GM18507 (cell line): Measurements from ENCODE around the gene CBX3.
A peak's percentile ranks its signal among the peaks of the same experiment; 100 is the strongest.

Experiments used
- DNase-seq: peaks from one replicate; pipeline ENCODE4 v3.0.0; 2011; ENCODE audit warnings: low read depth; ENCODE audit not compliant: insufficient read length; ENCODE audit errors: extremely low spot score
- FAIRE-seq: peaks from 2 replicates; lab custom pipeline; 2011; peaks lifted over from hg19 to GRCh38; lab: Jason Lieb, UNC

Gene CBX3

DNA sequence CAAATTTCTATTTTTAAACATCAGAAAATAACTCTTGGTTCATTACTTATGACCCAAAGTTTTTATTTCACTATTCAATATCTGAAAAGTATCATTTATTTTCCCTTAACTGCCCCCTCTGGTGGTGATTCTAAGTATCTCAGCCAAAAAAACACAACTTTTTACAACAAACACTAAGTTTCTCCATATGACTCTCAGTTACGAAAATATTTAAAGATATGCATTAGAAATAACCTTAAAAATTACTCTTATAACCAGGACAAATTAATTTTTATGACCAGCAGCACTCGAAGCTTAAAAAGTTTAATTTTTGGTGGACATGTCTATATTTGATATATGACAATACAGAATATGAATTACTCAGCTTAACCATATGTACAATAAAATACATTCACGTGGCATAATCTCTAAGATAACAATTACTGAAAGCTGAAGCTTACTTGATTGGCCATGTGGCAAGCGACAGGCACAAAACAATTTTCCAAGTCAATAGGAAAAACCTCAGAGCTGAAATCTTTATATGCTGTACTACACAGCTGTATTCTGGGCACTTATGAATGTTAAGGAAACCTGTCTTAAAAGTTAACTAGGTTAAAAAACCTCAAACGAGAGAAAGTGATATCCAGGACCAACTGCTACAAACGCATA is 3.3 kb upstream of the CBX3 start:
- DNase-seq (no peak), FAIRE-seq (peak; percentile 39)

DNA sequence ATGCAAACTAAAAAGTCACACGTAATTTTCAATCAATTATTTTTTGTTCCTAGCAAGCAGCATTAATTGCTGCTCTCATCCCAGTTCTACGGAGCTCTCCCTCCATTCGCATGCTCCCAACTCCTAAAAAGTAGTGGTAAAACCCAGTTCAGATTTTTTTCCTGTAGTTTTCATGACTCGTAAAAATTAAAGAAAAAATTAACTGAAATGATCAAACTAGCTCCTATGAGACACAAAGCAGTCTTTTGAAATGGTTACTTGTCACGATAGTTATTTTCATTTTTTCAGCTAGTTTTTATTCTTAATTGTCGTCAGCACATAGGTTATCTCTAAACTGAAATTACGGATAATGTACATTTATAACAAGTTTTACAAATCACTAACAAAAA is 2.8 kb upstream of the CBX3 start:
- DNase-seq (no peak), FAIRE-seq (no peak)

DNA sequence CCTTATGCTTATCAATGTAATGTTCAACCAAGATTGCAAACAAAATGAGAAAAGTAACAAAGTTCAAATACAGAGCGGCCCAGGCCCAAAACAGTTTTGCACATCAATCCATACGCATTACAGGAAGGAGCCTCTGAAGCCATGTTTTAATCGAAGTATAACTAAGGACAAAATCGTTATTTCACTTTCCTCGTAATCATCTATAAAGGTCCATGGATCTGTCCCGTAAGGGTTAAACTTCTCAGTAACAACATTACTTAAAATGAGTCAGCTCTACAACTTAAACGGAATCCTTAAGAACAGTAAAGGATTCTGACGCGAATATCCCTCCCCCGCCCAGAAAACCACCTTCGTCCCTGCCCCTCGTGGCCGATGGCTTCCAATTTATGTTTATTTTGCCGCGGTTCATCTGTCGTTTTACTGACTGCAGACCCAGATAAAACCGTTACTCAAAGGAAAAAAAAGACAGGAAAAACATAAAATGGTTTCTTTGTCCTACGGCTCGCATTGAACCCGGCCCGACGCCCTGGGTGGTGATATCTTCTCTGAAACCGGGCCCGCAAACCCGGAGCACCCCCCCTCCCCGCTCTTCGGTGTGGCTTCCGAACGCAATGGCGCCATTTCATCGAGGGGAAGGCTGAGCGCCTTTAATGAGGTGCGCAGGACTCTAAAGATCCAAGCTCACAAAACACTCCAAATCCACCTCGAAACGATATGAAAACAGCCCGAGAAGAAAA is 2.1 kb upstream of the CBX3 start:
- FAIRE-seq, result peak; percentile 5

DNA sequence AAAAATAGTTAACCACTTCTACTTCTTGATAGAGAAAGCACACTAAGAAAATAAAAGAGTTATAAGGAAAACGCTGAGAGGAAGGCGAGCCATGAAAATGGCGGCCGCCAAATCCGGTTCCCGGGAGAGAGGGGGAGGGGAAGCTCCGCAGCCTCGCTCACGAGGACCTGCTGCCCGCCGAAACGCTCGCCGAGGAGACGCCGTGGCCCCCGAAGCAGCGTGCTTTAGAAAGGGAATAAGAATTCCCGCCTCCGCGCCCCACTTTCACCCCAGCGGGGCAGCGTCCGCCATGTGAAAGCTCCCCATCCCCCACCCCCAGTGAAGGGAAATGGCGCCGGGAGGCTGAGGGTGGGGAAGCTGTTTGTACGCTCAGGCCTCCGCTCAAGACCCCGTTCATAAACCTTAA is 1.5 kb upstream of the CBX3 start:
- FAIRE-seq (no peak), DNase-seq (no peak)

More for the DNA sequence above, 2.1 kb upstream of the CBX3 start:
- no peak for DNase-seq

DNA sequence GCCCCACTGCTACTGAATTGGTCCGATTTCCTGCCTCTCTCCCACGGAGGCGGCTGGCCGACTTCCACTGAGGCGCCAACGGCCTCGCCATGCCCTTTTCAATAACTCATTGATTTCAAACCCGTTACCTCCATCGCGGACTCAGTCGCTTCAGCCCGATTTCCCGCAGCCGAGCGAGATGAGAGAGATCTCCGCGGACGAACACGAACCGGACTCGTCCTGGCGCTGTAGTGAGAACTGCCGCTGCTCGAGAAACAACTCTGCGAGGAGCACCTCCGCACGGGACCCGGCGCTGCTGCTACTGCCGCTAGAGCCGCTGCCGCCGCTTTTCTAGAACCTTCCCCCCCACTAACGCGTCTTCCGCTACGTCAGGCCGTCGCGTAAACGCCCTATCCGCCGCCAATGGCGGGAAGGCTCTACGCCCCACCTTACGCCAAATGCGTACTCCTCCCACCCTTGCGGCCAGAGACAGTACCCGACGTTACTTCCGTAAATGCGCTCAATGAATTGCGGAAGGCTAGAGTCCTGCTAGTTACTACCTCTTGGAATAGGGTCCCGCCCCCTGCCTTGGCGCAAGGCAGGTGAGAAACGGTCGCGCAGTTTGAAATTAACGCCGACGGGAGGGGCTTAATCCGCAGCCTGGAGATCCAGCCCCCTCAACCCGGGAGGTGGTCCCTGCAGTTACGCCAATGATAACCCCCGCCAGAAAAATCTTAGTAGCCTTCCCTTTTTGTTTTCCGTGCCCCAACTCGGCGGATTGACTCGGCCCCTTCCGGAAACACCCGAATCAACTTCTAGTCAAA is 900 bp upstream of the CBX3 start, which contains the start of gene HNRNPA2B1:
Gene HNRNPA2B1 (minus strand): TSS at position 303 of the 803 bp plus-strand sequence. CDS start 169 bp downstream, at position 134.
- peak; percentile 54 for DNase-seq
- peak; percentile 98 for FAIRE-seq

DNA sequence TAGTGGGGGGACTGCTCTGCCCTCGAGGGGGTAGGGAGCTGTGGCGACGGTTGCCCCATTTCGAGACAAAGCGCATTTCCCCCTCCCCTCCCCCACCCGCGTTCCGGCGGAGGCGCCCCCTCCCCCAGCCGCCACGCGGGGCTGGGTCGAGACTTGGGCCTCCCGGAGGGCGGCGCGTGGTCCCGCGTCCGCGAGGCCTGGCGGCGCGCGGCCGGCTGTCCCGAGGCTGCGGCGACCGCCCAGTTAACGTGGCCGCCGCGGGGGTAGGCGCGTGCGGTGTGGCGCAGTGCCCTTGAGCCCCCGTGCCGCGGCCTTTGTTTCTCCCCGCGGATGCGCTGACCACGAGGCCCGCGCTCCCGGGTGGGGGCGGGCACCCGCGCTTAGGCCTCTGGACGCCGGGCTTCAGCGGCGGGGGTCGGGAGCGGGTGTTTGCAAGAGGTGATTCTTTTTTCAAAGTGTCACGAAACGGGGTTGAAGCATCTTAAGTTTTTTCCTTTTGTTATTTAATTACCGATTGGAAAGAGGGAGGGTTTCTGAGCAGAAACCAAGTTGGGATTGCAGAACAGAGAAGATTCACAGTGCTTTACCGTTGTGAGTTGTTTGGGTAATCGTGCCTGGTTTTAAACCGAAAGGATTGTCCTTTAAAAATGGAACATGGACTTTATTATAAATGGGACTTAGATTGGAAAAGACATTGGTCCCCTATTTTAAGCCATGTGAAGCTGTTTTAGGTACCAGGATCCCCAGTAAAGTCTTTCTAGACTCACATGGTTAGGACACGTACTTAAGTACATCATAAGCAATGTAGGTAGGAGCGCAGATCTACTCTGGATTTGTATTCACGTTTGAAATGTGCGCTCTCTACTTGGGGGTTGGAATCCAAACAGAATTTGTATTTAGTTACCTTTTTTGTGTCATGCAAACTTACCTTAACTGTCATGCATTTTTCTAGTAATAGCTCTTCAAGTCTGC is 760 bp downstream of the CBX3 start:
- DNase-seq (no peak), FAIRE-seq (no peak)

DNA sequence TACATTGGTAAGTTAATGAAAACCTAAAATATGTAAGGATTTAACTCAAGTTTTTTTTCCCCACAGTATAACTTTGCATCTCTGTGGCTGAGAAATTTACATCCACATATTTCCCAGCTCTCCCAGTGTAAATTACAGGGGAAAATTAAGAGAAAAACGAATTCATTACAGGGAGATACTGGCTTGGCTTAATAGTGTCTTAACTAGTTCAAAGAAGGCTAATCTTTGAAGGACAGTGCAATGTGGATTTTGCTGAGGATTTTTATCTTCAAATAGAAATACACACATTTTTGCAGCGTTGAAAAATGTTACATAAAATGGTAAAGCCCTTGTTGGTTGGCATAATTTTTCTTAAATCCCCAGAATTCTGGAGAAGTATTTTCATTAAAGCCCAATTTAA is 1.5 kb downstream of the CBX3 start:
- FAIRE-seq (no peak), DNase-seq (no peak)

DNA sequence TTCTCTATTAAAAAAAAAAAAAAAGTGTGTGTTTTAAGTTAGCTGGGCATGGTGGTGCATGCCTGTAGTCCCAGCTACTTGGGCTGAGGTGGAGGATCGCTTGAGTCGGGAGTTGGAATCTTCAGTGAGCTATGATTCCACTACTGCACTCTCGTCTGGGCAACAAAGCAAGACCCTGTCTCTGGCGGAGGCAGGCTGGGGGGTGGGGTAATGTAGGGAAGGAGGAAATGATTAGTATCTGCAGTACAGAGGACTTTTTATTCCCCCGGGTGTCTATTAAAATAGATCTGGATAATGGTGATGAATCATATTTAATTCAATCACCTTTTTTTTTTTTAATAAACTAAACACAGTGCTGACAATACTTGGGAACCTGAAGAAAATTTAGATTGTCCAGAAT is 6.5 kb downstream of the CBX3 start:
- no peak for DNase-seq
- FAIRE-seq, result no peak

DNA sequence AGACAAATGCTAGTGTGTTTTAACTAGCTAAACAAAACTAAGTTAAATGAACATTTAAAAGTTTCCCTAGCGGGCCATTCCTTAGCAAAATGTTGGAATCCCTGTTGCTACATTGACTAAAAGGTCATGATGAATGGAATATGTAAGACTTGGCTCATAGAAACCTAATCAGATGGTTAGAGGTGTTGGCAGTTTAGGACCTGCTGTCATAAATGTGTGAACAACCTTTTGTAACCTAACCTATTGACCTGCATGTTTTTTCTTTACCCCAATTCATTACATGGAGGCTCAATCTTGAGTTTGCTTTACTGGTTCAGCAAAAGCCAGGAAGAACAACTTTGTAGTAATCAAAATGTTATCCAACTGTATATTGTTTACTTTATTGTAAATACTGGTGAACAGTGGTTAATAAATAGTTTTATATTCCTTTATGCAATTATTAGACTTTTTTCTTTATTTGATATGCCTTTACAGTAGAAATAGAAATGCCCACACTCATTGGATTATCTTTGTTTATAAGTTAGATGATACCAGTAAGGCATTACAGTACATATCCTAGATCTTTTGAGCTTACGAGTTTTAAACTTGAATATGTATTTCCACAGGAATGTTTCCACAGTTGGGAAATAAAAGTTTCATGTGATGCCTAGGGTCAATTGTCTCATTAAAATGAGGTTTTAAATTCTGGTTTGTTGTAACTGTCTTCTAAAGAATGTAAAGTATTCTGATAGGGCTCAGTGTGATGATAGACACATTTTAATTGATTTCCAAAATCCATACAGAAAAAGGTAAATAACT is 11.6 kb downstream of the CBX3 start:
- no peak for DNase-seq

DNA sequence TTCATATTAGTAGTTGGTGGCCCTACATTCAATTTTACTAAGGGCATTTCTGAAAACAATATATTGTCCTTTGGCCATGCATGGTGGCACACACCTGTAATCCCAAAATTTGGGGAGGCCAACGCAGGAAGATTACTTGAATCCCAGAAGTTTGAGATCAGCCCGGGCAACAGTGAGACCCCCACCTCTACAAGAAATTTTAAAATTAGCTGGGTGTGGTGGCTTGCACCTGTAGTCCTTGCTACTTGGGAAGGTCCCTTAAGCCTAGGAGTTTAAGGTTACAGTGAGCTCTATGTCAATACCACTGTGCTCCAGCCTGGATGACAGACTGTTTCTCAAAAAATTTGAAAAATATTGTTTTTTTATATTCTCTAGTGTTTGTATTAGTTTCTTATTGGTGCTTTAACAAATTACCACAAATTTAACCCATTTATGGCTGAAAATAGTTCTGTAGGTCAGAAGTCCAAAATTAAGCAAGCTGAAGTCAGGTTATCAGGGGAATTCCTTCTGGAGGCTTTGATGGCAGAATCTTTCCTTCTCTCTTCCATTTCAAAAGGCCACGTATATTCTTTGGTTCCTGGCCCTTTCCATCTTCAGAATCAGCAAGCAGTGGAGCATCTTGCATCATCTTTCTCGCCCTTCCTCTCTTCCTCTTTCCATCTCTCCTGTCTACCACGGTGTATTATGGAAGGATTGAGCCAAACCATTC is 12.4 kb downstream of the CBX3 start:
- no peak for DNase-seq
- peak; percentile 21 for FAIRE-seq

More for the DNA sequence above, 11.6 kb downstream of the CBX3 start:
- peak; percentile 18 for FAIRE-seq

DNA sequence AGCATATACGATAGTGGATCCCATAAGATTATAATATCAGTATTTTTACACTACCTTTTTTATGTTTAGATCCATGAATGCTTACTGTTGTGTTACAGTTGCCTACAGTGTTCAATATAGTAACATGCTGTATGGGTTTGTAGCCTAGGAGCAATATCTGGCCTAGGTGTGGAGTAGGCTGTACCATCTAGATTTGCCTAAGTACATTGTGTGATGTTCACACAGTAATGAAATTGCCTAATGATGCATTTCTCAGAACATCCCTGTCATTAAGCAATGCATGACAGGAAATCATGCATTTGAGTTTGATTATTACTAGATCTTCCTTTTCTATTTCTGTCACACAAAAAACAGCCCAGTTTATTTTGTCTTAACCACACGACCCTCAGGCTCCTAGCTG is 14.5 kb downstream of the CBX3 start:
- no peak for FAIRE-seq
- no peak for DNase-seq

DNA sequence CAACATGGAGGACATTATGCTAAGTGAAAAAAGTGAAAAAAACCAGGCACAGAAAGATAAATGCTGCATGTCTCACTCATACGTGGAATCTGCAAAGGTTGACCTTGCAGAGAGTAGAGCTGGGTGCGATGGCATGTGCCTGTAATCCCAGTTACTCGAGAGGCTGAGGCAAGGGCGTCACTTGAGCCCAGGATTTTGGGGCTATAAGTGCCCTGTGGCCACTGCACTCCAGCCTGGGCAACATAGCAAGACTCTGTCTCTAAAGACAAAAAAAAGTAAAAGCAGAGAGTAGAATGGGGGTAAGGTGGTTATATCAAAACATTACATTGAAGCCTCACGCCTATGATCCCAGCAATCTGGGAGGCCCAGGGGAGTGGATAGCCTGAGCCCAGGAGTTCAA is 22.8 kb downstream of the CBX3 start:
- FAIRE-seq (no peak), DNase-seq (no peak)

DNA sequence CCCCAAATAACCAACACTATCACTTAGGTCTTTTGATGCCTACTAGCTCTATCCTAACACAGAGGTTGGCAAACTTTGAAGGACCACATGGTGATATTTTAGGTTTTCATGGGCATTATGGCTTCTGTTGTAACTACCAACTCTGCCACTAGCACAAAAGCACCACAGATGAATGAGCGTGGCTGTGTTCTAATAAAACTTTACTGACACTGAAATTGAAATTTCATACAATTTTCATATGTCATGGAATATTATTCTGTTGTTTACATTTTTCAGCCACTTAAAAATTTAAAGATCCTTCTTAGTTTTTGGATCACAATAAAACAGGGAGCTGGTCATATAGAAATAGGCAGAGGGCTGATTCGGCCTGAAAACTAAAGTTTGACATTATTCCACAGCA is 26.4 kb downstream of the CBX3 start:
- DNase-seq (no peak), FAIRE-seq (no peak)

DNA sequence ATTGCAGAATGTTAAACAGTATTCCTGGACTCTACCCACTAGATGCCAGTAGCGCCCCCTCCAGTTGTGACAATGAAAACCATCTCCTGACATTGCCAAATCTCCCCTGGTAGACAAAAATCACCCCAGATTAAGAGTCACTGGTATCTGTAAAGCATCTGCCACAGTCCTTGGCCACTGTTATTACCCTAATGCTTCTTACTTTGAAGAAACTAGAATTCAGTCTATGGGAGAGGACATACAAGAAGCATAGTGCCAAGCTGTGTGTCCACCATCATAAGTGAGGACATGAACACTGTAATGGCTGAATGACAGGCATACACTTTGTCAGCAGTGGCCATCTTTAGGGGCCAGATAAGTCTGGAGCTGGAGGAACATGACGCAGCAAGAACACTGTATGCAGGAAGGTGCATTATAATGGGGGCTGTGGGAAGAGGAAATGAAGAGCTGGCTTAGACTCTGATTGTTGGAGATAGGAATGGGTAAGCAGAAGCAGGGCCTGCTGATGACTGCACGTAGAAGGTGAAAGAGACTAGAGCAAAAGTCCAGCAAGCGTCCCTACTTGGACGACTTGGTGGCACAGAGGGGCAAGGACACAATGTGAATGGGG is 32.5 kb downstream of the CBX3 start:
- DNase-seq (no peak), FAIRE-seq (no peak)

DNA sequence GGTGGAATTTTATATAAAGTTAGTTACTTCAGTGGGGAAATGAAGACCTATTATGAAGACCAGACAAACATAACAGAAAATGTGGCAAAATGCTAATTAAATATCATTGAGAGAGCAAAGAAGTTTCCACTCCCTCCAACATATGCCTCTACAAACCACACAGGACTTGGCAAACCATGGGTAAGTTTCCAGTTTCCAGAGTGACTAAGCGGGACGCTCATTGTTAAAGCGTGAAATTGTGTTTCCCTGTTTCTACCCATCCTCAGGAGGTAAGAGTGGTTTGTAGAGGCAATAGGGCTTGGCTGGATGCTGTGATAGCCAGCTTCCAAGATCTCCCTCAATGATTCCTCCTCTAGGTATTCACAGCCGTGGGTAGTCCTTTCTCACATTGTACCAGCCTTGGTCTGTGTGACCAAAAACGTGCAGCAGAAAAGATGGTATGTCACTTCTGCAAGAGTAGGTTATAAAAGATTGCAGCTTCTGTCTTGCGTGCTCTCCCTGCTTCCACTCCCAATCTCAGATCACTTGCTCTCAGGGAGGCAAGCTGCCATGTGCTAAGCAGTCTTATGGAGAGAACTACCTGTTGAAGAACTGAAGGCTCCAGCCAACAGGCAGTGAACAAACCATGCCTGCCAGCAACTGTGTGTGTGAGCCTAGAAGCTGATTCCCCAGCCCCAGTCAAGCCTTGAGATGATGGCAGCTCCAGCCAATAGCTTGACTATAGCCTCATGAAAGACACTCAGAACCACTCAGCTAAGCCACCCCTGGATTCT is 35.7 kb downstream of the CBX3 start:
- FAIRE-seq (no peak), DNase-seq (no peak)

DNA sequence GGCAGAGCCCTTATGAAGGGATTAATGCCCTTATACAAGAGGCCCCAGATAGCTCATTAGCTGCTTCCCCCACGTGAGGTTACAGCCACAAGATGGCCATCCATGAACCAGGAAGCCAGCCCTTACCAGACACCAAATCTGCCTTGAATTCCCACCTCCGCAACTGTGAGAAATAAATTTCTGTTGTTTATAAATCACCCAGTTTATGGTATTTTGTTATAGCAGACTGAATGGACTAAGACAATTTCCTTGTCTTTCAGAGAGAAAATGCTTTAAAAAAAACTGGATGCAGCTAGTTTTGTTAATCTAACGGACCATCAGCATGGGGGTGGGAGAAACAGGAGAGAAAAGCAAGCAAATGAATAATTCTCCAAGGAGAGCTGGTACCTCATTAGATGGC is 36.5 kb downstream of the CBX3 start:
- FAIRE-seq (no peak), DNase-seq (no peak)

DNA sequence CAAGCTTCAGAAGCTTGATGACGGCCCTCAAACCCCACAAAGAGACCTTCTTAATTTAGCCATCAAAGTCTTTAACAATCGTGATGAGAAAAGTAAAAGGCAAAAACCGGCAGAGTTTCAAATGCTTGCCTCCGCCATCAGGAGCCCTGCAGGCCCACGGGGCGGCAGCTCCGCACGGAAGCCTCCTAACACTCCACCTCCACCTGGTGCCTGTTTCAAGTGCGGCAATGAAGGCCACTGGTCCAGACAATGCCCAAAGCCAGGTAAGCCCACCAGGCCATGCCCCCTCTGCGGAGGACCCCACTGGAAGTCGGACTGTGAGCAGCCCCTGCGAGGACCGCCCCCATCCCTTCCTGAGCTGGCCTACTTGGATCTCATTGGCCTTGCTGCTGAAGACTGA is 43.6 kb downstream of the CBX3 start:
- FAIRE-seq, result no peak

More for the DNA sequence above, 43.6 kb downstream of the CBX3 start:
- no peak for DNase-seq
